Esophagus (tissue), 2 donors: ENCODE measurements around the gene LPGAT1. TPM values are rescaled to one million over a fixed set of nuclear protein-coding genes. Genes with fewer than 3 reads are reported as not detected.
"Not testable (repeated sequence)": the region's sequence is repeated elsewhere in the genome, so short reads cannot be mapped to it uniquely, and the experiment has no call there.

Source experiments
- H3K27ac ChIP-seq, 2 donors: one replicate each; pipeline ENCODE4 v1.5.1; 2013; ENCODE audit warnings: low read depth in 2 of 2, mild to moderate bottlenecking in 2 of 2, inconsistent platforms in 1 of 2, low read length in 1 of 2, moderate library complexity in 1 of 2
- H3K27me3 ChIP-seq, 2 donors: one replicate each; pipeline ENCODE4 v1.6.1; 2013; ENCODE audit warnings: low read length in 2 of 2, control low read depth in 1 of 2, mild to moderate bottlenecking in 1 of 2; ENCODE audit not compliant: insufficient read depth in 2 of 2, control insufficient read depth in 1 of 2
- H3K36me3 ChIP-seq, 2 donors: one replicate each; pipeline ENCODE4 v1.6.1; 2013; ENCODE audit warnings: low read length in 1 of 2; ENCODE audit not compliant: control insufficient read depth in 2 of 2, insufficient read depth in 2 of 2
- H3K4me1 ChIP-seq, 2 donors: one replicate each; pipeline ENCODE4 v1.6.1; 2013; ENCODE audit warnings: low read length in 1 of 2; ENCODE audit not compliant: control insufficient read depth in 2 of 2, insufficient read depth in 2 of 2
- H3K4me3 ChIP-seq, 2 donors: one replicate each; pipeline ENCODE4 v1.5.1; 2013; ENCODE audit warnings: low read length in 2 of 2, mild to moderate bottlenecking in 2 of 2, low read depth in 1 of 2, moderate library complexity in 1 of 2
- H3K9me3 ChIP-seq, 2 donors: one replicate each; pipeline ENCODE4 v1.6.1; 2013; ENCODE audit warnings: mild to moderate bottlenecking in 2 of 2, low read depth in 1 of 2, low read length in 1 of 2, moderate library complexity in 1 of 2; ENCODE audit not compliant: control insufficient read depth in 2 of 2, insufficient read depth in 1 of 2
- WGBS, 2 donors: extraction: QIAGEN DNeasy Blood & Tissue Kit; methylation state at CpG; one replicate each; pipeline ENCODE4 v1.1.7; 2013; 5-methylcytosine and 5-hydroxymethylcytosine counted together
- polyA plus RNA-seq, 2 donors: library from polyadenylated mRNA; stranded (reverse); fragments of 200-250 nt; gene quantifications; one replicate each; pipeline ENCODE4 v1.2.3, GENCODE V29; 2013
- donor health status: healthy with polysubstance abuse.
- donor health status: Bipolar disorder and iron deficiency.

LPGAT1 gene
- polyA plus RNA-seq, 2 donors = 3.1 to 3.7 TPM

DNA sequence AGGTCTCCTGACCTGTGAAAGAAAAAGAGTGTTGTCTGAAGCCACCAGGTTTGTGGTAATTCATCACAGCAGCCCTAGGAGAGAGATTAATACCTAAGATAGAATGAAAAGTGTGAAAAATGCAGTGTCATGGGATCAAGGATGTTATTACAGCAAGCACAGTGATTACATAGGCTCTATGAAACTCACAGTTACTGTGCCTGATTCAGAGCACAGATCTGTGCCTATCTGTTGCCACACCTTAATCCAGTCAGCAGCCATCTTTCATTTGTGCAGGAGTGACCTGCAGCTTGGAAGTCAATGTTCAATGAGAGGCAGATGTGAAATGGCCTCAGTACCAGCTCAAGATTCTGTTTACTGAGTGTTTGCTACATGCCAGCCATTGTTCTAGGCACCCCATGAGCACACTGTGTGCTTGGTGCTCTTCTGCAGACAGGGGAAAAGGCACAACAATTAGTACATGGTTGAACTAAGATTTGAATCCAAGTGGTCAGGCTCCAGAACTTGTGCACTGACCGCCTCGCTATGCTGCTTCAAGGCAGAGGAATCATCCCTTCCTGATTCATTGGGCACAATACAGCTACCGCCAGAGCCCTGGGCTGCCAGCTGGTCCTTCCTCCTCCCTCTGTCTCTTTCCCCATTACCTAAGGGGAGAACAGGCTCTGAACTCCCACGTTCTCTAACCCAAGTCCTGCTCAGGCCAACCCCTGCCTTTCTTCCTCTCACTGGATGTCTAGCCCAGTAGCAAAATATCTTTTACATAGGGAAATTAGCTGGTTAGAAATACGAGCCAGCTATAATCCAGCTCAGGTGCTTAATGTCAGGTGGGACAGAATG lies 98.9 kb downstream of the LPGAT1 start:
- peaks cover 0 to 10% of the 10 kb centered on the region in 2 donors for H3K4me1 ChIP-seq
- H3K27ac ChIP-seq = no peak overlapping the region
- no peak overlapping the region for H3K4me3 ChIP-seq
- no peaks in the 10 kb centered on the region for H3K36me3 ChIP-seq
- WGBS, 2 donors = 74 to 86% methylated on average over 5 of the region's 5 CpGs
- H3K9me3 ChIP-seq = no peaks in the 10 kb centered on the region
- H3K27me3 ChIP-seq = no peaks in the 10 kb centered on the region

DNA sequence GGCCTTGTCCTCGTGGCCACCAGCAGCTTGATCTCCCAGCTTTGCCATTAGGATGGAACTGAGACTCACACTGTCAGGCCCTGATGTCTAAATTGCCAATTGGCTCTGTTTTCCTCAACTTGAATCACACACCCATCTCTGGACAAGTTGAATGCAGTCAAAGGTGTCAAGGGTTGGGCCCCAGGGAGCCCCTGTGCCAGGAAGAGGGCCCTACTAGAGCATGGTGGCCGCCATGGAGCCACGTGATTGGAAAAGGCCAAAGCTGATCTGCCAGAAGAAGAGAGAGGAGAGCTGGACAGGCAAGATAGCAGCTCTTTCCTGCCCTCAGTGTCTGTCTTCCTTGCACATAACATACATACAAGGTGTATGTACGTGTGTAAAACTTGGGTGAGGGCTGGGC lies 100.2 kb downstream of the LPGAT1 start:
- H3K27ac ChIP-seq = no peak overlapping the region
- H3K4me1 ChIP-seq = peaks cover 0 to 5% of the 10 kb centered on the region in 2 donors
- no peak overlapping the region for H3K4me3 ChIP-seq
- 88 to 92% methylated on average over 4 of the region's 4 CpGs for WGBS, 2 donors
- H3K36me3 ChIP-seq = no peaks in the 10 kb centered on the region
- no peaks in the 10 kb centered on the region for H3K27me3 ChIP-seq
- no peaks in the 10 kb centered on the region for H3K9me3 ChIP-seq

GRCh38 chr1:211729238-211729637 lies 101.3 kb downstream of the LPGAT1 start:
- Histone ChIP-seq H3K27me3 (no peaks in the 10 kb centered on the region), H3K9me3 (no peaks in the 10 kb centered on the region), H3K27ac (no peak overlapping the region), H3K36me3 (no peaks in the 10 kb centered on the region), H3K4me3 (no peak overlapping the region), H3K4me1 (no peaks in the 10 kb centered on the region)
- WGBS, 2 donors = 93 to 96% methylated on average over 7 of the region's 7 CpGs

- no peaks in the 10 kb centered on the region for H3K9me3 ChIP-seq
- H3K27ac ChIP-seq = no peak overlapping the region
- 69 to 70% methylated on average over 4 of the region's 4 CpGs for WGBS, 2 donors
- no peaks in the 10 kb centered on the region for H3K36me3 ChIP-seq
- no peaks in the 10 kb centered on the region for H3K4me1 ChIP-seq
- H3K4me3 ChIP-seq = no peak overlapping the region
- peaks cover 0 to 3% of the 10 kb centered on the region in 2 donors for H3K27me3 ChIP-seq
Measured at GRCh38 chr1:211726467-211726995, 104.0 kb downstream of the LPGAT1 start.

- WGBS, 2 donors = 57 to 64% methylated on average over 11 of the region's 11 CpGs
- no peak overlapping the region for H3K27ac ChIP-seq
Measured at GRCh38 chr1:211724687-211725196, 105.8 kb downstream of the LPGAT1 start.

DNA sequence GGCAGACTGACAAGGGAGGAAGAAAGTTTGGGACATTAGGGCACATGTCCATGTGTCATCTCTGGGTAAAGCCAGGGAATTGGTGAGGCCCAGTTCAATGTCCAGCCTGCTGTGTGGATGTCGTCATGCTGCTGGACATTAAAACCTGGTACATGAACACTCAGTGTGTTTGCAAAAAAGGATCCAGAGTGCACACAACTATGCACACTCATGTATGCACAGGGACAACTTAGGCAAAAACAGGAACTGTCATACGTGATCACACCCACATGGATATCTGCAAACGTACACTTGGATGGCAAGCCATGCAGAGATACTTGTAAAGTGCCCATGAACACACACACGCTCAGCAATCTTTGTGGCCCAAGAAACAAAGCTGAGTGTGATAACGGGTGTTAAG lies 107.3 kb downstream of the LPGAT1 start:
- Histone ChIP-seq H3K36me3 (no peaks in the 10 kb centered on the region), H3K9me3 (no peaks in the 10 kb centered on the region), H3K27me3 (peaks cover 0 to 3% of the 10 kb centered on the region in 2 donors), H3K4me1 (no peaks in the 10 kb centered on the region), H3K27ac (no peak overlapping the region), H3K4me3 (no peak overlapping the region)
- 86 to 90% methylated on average over 5 of the region's 5 CpGs for WGBS, 2 donors

More at GRCh38 chr1:211724687-211725196, 105.8 kb downstream of the LPGAT1 start:
- no peak overlapping the region for H3K4me3 ChIP-seq
- H3K4me1 ChIP-seq = no peaks in the 10 kb centered on the region
- H3K36me3 ChIP-seq = no peaks in the 10 kb centered on the region
- peaks cover 0 to 3% of the 10 kb centered on the region in 2 donors for H3K27me3 ChIP-seq
- H3K9me3 ChIP-seq = no peaks in the 10 kb centered on the region

- no peaks in the 10 kb centered on the region for H3K4me1 ChIP-seq
- no peak overlapping the region for H3K27ac ChIP-seq
- no peaks in the 10 kb centered on the region for H3K36me3 ChIP-seq
- peaks cover 0 to 3% of the 10 kb centered on the region in 2 donors for H3K27me3 ChIP-seq
- H3K9me3 ChIP-seq = no peaks in the 10 kb centered on the region
- no peak overlapping the region for H3K4me3 ChIP-seq
- 90 to 93% methylated on average over 6 of the region's 6 CpGs for WGBS, 2 donors
Measured at GRCh38 chr1:211722277-211723175, 108.0 kb downstream of the LPGAT1 start.

DNA sequence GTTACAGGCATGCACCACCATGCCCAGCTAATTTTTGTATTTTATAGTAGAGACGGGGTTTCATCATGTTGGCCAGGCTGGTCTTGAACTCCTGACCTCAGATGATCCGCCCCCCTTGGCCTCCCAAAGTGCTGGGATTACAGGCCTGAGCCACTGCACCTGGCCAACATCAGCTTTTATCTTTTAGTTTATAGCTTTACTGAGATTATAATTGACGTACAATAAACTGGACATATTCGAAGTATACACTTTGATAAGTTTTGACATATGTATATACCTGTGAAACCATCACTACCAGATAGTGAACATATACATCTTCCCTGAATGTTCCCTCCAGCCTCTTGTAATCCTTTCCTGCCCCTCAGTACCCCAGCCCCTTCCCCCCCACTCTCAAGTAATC lies 114.0 kb downstream of the LPGAT1 start:
- not testable (repeated sequence) for H3K9me3 ChIP-seq, H3K4me3 ChIP-seq, H3K27ac ChIP-seq, H3K4me1 ChIP-seq, H3K27me3 ChIP-seq, H3K36me3 ChIP-seq
- WGBS, 2 donors = 82 to 89% methylated on average over 4 of the region's 4 CpGs

GRCh38 chr1:211715971-211716370 lies 114.6 kb downstream of the LPGAT1 start:
- no peak overlapping the region for H3K27ac ChIP-seq
- no peak overlapping the region for H3K4me3 ChIP-seq
- H3K36me3 ChIP-seq = no peaks in the 10 kb centered on the region
- H3K9me3 ChIP-seq = no peaks in the 10 kb centered on the region
- no peaks in the 10 kb centered on the region for H3K4me1 ChIP-seq
- no peaks in the 10 kb centered on the region for H3K27me3 ChIP-seq
- 79 to 82% methylated on average over 2 of the region's 2 CpGs for WGBS, 2 donors
